GM10266 (cell line): ENCODE data around the gene HES4.

Source experiments
- DNase-seq: peaks from one replicate; pipeline ENCODE4 v3.0.0; 2012; ENCODE audit errors: extremely low spot score
- TF ChIP-seq, protein P1 (sequence below): IDR thresholded peaks from 2 replicates; pipeline ENCODE4 v1.5.1; 2012; ENCODE audit warnings: mild to moderate bottlenecking, low read depth; ENCODE audit not compliant: control insufficient read depth, insufficient read depth; ENCODE audit errors: missing control alignments

Gene HES4

GRCh38 chr1:966704-967300 is 33.1 kb downstream of the HES4 start:
- TF ChIP-seq, protein P1, sequence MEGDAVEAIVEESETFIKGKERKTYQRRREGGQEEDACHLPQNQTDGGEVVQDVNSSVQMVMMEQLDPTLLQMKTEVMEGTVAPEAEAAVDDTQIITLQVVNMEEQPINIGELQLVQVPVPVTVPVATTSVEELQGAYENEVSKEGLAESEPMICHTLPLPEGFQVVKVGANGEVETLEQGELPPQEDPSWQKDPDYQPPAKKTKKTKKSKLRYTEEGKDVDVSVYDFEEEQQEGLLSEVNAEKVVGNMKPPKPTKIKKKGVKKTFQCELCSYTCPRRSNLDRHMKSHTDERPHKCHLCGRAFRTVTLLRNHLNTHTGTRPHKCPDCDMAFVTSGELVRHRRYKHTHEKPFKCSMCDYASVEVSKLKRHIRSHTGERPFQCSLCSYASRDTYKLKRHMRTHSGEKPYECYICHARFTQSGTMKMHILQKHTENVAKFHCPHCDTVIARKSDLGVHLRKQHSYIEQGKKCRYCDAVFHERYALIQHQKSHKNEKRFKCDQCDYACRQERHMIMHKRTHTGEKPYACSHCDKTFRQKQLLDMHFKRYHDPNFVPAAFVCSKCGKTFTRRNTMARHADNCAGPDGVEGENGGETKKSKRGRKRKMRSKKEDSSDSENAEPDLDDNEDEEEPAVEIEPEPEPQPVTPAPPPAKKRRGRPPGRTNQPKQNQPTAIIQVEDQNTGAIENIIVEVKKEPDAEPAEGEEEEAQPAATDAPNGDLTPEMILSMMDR: no peak
- DNase-seq: peak; percentile 93

GRCh38 chr1:966135-966703 is 33.7 kb downstream of the HES4 start, which contains the start of gene PLEKHN1:
Gene PLEKHN1, plus strand, starts transcription at chr1:966482. Its CDS starts 50 bp downstream, at chr1:966532.
- DNase-seq: peak; percentile 78
- TF ChIP-seq, protein P1: no peak

- no peak for DNase-seq
- TF ChIP-seq, protein P1: no peak
These were observed 34.3 kb downstream of the HES4 start for GRCh38 chr1:965526-966134.

GRCh38 chr1:964691-965525 is 35.0 kb downstream of the HES4 start:
- TF ChIP-seq, protein P1: no peak
- DNase-seq: no peak

DNA sequence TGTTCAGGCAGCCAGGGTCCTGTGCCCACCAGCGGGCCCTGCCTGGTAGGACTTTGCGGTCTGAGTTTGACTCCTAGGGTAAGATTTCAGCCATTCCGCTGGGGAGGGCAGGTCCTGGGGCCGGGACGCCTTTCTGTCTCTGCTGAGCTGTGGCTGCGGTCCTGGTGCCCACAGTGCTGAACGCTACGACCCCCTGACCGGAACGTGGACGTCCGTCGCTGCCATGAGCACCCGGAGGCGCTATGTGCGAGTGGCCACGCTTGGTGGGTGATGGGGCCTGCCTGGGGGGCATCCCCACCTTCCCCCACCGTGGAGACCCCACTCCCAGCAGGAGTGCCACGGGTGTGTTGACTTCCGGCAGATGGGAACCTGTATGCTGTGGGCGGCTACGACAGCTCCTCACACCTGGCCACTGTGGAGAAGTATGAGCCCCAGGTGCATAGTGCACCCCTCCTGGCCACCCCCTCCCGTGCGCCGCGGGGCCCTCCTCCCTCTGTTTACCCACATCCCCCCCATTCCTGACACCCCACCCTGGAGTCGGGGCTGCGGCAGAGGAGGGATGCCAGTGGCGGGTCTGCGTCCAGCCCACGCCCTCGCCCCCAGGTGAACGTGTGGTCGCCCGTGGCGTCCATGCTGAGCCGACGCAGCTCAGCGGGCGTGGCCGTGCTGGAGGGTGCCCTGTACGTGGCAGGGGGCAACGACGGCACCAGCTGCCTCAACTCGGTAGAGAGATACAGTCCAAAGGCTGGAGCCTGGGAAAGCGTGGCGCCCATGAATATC is 36.0 kb downstream of the HES4 start:
- DNase-seq: no peak
- TF ChIP-seq, protein P1: no peak

- TF ChIP-seq, protein P1: no peak
- DNase-seq: no peak
These were observed 36.6 kb downstream of the HES4 start for GRCh38 chr1:963301-963651.
